ENCODE data around the gene CASQ2. TPM values are rescaled to one million over a fixed set of nuclear protein-coding genes. Genes with fewer than 3 reads are reported as not detected.
A peak's percentile ranks its signal among the peaks of the same experiment; 100 is the strongest.

CASQ2 gene
- total RNA-seq, 1 donor from 2014 or later, result 6.5 TPM

DNA sequence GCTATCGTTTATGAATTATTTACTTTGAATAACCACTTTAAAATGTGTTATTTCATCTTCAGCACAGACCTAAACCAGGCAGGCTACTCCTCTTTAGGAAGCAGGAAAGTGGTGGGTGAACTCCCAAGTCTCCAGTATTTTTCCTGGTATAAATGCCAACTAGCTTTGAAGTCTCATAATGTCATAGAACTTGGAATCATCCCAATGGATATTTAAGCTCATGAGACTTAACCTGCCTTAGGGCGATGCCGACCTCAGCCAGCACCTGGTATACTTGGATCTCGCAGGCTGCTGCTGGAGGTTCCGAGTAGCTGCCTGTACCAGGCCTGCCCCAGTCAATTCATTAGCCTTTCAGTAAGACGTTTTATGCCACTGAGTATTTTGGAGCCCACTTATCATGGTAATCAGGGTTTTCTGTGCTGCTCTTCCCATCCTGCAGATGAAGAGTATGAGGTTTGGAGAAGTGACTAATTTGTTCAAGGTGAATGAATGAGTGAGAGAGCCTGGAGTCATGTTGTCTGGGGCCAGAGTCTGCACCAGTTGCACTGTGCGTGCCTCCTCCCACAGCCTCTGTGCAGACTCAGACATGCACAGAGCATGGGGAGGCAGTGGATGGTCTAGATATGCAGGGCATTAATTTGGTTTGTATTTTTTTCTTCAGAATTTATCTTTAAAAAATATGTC, 91.9 kb downstream of the CASQ2 start:
- intact Hi-C loops (cut with DNase I), result no loop called here
- ATAC-seq, result no peak
- no peak for DNase-seq (ENCODE audit: low spot score)

DNA sequence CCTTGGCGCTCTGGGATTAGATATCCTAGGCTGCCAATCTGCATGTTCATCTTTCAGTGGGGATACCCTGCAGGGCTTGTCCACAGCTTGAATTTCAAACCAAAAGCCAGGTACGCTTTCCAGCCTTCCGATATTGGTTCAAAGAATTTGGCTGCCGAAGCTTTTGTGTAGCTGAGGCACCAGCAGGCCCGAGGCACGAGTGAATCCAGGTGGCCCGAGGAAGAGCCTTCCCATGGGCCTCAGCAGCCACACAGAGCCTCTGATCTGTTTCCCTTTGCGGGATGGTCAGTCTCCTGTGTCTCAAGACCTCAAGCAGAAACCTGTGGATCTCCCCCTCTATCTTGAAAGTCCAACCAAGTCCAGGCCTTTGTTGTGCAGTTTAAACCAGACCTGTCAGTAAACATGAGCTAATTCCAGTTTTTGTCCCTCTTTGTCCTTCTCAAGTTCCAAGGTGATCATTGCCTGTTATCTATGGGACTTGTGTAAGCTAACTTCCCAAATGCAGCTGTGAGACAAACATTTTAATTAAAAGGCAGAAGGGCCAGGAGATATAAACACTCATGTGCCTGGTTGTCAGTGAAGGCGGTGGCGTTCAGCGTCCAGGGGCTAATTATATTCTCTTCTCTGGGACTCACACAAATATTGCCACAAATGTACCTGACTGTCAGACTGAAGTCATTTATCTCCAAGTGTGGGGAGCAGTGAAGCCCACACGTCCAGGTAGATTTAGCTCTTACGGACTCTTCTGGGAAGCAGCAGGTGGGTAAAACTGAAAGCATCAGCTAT, 96.1 kb downstream of the CASQ2 start:
- DNase-seq (ENCODE audit: low spot score), result no peak
- no peak for ATAC-seq
- intact Hi-C loops (cut with DNase I), result no loop called here

DNA sequence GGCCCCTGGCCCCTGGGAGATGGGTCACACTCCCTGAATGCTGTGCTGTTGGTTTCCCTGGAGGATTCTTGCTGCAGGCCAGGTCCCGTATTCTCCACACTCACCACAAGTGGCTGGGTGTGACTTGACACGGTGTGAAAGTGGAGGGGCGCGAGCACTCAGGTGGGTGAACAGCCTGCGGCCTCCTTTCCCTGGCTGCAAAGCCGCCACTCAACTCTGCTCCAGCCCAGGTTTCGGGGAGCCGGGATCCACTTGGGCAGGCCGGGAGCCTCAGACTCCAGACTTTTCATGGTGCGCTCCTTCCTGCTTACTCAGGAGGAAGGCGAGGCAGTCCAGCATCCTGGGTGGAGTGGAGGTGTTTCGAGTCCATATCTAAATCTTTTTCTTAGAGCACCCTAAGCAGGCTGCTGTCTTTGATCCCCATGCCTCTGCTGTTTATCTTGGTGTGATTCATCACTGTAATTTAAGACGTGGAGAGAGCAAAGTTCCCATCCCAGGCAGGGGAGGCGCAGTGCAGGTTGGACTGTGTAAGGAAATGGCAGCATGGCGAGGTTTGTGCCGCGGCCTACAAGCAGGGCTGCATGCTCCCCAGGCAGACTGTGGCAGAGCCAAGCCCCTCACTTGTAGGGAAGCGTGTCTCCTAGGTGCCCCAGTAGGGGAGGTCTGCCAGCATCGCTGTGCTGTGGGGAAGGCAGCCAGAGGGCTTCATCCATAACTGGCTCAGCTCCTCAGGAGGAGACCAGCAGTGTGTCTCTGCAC, 97.2 kb downstream of the CASQ2 start:
- intact Hi-C loops (cut with DNase I), result no loop called here
- peak; percentile 42 for ATAC-seq
- no peak for DNase-seq (ENCODE audit: low spot score)

DNA sequence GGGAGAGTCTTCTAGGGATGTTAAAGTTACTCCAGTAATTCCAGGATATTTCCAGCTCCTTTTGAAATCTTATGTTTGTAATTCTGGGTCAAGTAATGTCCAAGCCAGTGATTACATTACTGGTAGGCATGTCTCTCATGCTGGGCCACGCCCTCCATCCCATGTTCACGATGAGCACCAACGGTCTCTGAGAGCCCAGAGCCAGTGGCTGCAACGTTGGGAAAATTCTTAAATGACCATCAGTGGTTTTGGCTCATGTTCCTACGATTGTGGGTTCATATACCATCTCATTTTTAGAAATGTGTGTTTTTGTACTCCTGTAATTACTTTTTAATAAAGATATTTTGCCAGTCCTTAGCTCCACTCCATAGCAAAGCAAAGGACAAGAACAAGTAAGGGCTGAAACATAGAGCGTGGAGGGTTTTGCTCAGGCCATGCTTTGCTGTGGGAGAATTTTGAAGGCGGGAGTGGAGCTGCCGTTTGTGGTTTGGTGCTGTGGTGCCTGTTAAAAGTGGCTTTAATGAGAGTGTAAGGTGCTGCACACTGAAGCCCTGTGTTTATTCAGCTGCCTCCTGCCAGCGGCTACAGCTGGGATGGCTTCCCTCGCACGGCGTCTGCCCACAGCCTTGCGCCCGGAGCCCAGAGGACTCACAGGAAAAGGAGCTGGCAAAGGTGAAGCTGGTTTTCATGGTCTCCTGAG, 97.9 kb downstream of the CASQ2 start:
- ATAC-seq (no peak), DNase-seq (ENCODE audit: low spot score) (no peak)
- intact Hi-C loops (cut with DNase I), result no loop called here

DNA sequence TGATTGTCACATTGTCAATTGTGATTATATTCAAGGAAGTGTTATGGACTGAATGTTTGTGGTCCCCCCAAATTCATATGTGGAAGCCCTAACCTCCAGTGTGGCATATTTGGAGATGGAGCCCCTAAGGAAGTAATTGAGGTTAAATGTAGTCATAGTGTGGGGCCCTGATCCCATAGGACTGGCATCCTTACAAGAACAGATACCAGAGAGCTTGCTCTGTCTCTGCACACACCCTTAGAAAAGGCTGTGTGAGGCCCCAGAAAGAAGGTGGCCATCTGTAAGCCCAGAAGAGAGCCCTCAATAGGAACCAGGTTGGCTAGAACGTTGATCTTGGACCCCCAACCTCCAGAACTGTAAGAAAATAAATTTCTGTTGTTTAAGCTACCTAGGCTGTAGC, 98.6 kb downstream of the CASQ2 start:
- DNase-seq (ENCODE audit: low spot score), result no peak
- intact Hi-C loops (cut with DNase I), result no loop called here
- ATAC-seq, result no peak

DNA sequence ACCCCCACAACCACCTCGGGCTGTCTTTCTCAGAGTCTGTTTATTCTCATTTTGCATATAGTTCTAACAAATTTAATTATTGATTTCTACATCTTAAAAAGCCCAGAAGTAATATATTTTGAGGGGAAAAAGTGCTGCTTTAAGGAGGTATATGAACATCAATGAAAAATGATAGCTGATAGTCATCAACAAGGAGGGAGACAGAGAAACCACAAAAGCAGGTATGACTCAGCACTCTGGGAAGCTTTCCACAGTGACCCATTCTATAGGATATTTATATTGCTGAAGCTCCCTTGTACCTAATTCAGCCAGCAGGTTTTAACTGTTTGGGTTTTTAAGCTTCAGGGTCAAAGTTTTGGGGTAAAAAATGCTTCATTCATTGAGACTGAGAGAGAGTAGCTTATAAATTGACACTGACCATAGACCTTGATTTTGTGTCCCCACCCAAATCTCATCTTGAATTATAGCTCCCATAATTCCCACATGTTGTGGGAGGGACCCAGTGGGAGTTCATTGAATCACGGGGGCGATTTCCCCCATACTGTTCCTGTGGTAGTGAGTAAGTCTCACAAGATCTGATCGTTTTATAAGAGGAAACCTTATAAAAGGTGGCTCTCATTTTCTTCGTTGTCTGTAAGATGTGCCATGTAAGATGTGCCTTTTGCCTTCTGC, 99.4 kb downstream of the CASQ2 start:
- DNase-seq (ENCODE audit: low spot score) (no peak), ATAC-seq (no peak)
- intact Hi-C loops (cut with DNase I), result no loop called here

DNA sequence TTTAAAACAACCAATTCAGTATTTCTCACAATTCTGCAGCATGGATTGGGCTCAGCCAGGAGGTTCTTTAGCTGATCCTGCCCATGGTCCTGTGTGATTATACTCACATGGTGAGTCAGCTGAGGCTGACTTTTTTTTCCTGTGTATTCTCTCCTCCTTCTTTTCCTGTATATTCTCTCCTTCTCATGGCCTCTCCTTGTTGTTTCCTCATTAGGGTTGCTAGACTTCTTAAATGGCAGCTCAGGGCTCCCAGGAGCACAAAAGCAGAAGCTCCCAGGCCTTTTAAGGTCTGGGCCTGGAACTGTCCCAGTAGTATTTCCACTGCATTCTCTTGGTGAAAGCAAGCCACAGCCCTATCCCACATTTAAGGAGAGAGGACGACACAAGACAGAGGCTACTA, 99.9 kb downstream of the CASQ2 start:
- DNase-seq (ENCODE audit: low spot score) (no peak), ATAC-seq (no peak)
- intact Hi-C loops (cut with DNase I), result no loop called here

DNA sequence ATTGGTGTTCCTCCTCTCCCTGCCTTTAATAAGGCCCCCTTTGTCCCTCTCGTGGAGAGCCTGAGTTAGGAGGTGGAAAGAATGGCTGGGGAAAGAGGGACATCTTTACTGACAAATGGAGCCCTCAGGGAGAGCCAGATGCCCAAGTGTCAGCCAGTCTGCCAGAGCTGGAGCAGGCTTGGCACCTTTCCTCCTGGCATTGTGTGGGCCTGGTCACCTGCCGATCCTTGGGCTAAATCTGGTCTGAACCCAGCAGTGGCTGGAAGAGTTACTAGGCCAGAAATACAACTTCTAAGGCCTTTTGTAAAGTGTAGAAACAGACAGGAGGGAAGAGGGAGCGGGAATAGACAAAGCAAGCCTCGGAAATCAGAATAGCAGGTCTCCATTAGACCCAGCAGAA, 101.8 kb downstream of the CASQ2 start:
- intact Hi-C loops (cut with DNase I), result loop anchor here (2.0 kb wide), 1 partner anchor 44 kb away; no protein-coding TSS in a partner anchor
- DNase-seq (ENCODE audit: low spot score) (no peak), ATAC-seq (no peak)

DNA sequence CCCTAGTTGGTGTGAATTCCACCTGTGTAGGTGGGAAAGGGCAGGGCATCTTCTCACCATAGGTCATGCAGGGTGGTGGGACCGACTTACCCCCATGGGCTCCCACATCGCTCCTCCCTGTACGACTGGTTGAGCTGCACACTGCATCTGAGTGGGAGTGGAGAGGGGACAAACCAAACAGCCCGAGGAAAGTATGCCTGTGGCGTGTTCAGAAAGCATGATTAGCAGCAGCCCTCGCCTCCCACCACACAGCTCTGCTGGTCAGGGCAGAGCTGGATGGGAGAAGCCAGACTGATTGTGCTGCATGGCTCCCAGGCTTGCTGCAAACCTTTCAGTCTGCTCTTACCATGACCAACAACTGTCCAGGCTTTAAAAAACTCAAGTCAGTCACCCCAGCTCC, 102.3 kb downstream of the CASQ2 start:
- intact Hi-C loops (cut with DNase I), result loop anchor here (2.0 kb wide), 1 partner anchor 43 kb away; no protein-coding TSS in a partner anchor
- ATAC-seq (no peak), DNase-seq (ENCODE audit: low spot score) (no peak)

DNA sequence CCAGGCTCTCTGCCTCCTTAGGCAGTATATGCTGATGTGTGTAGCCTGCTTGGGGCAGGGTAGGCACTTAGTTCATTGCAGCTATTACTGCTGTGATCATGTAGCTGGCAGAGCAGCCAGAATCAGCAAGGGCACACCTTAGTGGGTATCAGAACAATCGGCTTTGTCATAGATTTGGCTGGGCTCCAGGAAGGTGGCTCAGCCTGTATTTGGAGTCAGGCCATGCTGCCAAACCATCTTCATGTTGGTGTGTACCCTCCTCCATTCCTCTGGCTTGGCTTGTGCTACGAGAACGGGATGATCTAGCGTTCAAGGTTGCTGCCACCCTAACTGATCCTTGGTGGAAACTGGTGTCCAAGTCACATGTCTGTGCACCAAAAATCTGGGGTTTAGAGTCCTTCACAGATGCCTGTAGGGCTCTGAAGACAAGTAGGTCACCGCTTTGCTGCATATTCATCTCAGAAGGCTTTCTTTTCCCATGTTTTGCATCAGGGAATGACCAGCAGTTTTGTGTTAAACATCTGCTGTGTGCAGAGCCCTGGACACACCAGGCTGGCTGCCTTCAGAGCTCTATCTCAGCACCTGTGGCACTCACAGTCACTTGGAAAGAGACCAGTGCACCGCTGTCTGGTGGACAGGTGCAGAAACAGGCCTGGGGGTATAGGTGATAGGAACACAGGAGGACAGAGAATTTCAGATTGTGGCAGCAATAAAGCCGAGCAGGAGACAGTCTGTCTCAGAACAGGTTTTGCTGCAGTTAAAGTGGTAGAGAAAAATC, 103.0 kb downstream of the CASQ2 start:
- no peak for DNase-seq (ENCODE audit: low spot score)
- intact Hi-C loops (cut with DNase I), result loop anchor here (2.0 kb wide), 1 partner anchor 43 kb away; no protein-coding TSS in a partner anchor
- ATAC-seq, result no peak

DNA sequence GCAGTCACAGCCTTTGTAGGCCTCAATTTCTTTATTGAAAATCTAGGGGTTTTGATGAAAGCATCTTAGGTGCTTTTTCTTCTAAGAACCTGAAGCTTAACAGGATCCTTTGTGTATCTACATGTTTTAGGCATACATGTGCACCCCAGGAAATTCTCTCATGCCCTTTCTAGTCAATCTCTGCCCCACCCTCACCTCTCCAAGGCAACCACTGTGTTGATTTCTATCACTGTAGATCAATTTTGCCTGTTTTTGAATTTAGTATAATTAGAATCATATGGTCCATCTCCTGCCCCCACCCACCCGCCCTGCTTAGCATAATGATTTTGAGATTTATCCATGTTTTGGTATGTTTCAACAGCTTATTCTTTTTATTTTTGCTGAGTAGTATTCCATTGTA, 107.4 kb downstream of the CASQ2 start:
- DNase-seq (ENCODE audit: low spot score) (no peak), ATAC-seq (no peak)
- intact Hi-C loops (cut with DNase I), result no loop called here

DNA sequence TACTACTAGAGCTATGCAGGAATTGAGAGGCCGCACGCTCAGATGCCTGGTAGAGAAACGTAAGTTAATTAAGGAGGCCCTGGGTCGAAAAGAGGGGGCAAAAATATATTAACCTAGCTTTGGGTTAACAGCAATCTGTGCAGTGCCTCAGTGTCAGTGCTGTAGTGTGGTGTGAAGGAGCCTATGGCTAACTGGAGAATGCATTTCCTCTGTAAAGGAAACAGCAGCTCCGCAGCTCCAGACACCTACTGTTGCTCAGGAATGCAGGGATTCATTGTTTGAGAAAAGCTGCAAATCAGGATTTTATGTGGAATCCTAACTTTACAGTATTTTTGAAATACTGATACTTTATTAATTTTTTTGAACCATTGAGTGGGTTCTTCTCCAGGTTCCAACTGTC, 108.4 kb downstream of the CASQ2 start:
- ATAC-seq (no peak), DNase-seq (ENCODE audit: low spot score) (no peak)
- intact Hi-C loops (cut with DNase I), result no loop called here

DNA sequence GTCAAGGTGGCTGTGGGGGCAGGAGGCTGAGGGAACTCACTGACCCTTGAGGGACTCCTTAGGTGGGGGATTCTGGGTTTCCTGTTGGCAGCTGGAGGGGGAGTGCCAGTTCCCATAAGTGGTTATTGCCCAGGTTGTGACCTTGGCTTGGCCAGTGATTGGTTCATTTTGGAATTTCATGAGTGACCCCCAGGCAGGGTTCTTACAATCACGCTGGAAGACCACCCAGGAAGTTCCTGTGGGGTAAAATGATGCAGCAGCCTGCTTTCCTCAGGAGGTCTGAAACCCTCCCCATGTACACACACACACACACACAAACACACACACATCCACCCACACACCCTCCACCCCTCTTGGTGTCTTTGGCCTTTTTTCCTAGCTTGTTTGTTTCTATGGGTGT, 109.9 kb downstream of the CASQ2 start:
- ATAC-seq, result no peak
- intact Hi-C loops (cut with DNase I), result no loop called here
- DNase-seq (ENCODE audit: low spot score), result no peak

DNA sequence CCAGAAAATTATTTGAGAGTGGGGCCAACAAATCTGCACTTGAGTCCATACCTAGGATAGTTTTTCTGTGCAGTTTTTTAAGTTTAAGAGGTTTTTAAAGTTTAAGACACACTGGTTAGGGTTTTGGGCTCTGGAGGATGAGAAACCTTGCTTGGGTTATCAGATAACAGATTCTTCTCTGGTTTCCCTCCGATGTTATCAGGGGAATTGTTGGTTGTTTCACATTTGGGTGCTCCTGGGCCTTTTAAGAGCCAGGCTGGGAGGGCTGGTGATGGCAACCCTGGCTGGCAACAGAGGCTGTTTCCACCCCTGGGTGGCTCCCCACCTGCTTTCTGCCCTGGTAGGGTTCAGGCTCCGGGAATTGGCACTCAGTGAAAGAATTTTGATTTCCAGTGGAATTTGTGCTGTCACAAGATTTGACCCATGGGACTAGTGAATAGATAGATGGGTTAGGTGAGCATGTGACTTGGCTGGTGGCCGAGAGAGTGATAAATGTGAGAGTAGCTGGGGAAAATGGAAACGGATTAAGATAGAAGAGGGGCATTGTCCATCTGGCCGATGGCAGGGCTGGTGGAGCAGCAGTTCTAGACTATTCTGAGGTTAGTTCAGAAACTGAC, 111.9 kb downstream of the CASQ2 start:
- intact Hi-C loops (cut with DNase I), result no loop called here
- ATAC-seq (no peak), DNase-seq (ENCODE audit: low spot score) (no peak)

DNA sequence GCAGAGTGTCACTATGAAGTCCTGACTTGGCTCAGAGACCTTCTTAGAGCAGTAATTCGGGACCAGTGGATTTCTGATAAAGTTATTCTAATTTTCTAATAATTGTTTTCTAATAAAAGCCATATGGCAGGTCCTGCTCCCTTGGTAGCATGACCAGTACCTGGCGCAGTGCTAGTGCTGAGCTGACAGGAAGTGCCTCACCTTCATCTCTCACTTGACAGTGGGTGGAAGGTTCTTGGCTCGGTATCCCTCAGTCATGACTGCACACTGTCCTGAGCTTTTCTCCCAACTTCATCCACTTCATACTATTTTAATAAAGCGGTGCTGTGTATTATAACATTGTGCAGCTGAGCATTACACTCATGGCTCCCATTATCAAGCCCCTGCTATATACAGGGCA, 112.6 kb downstream of the CASQ2 start:
- intact Hi-C loops (cut with DNase I), result no loop called here
- ATAC-seq (no peak), DNase-seq (ENCODE audit: low spot score) (no peak)

DNA sequence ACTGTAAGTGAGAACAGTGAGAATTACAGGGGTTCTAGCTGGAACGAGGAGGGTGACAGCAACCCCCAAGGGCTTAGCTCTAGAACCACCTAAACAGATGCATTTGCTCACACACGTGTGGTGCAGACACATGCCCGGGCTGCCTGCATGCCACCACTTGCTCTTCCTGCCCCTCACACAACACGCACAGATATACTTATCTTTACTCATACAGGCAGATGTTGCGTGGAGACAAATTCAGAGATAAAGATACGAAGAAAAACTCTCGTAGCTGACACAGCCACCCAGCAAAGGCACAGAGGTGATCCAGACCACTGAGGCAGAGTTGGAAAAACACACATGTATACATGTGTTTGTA, 113.2 kb downstream of the CASQ2 start:
- ATAC-seq (no peak), DNase-seq (ENCODE audit: low spot score) (no peak)
- intact Hi-C loops (cut with DNase I), result no loop called here

DNA sequence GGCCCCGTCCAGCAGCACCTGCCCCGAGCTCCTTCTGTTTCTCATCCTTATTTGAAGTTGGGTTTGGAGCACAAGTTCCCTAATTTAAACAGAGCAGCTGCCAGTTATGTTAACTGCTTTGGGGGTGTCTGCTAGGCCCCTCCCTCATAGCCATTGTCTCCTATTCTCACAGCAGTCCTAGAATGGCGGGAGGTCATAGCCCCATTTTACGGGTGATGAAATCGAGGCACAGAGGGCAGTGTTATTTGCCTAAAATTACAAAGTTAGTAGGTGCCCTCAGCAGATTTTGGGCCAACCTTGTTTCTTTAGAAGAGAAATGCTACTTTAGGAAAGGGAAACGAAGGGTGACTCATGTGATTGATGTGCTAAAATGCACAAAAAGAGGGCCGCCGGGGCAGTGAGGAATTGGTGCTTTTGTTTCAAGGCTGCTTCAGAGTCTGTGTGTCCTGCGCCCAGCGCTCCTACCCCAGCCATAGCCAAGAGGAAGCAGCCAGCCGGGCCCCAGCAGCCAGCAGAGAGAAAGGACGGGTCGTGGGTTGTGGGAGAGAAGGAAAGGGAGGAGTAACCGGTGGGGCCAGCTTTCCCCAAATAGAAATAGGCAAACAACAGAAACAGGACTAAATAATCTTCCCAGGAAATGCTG, 113.7 kb downstream of the CASQ2 start:
- ATAC-seq, result no peak
- no peak for DNase-seq (ENCODE audit: low spot score)
- intact Hi-C loops (cut with DNase I), result no loop called here

Data from sciatic nerve (tissue), 2 donors.